H1 (cell line): Measurements from ENCODE around the gene CAPN2. TPM values are rescaled to one million over a fixed set of nuclear protein-coding genes. Genes with fewer than 3 reads are reported as not detected.
"Not testable (repeated sequence)": the region's sequence is repeated elsewhere in the genome, so short reads cannot be mapped to it uniquely, and the experiment has no call there.

Source experiments
- CTCF ChIA-PET: fragments of 300-600 bp; sonication (Branson Sonifier 250); formaldehyde crosslinking; loops from one replicate; lab custom pipeline; 2021; ENCODE audit not compliant: partially characterized antibody; lab: Charles Lee
- POLR2A ChIA-PET: fragments of 300-600 bp; sonication (Branson Sonifier 250); formaldehyde crosslinking; loops from one replicate; lab custom pipeline; 2021; ENCODE audit warnings: inconsistent platforms; ENCODE audit not compliant: partially characterized antibody; lab: Charles Lee
- DNase-seq, 2 experiments: peaks; one replicate each; pipeline versions ENCODE4 v3.0.0 to v3.0.0-alpha.2; 2010 to 2022; ENCODE audit warnings: low spot score in 2 of 2, low read depth in 1 of 2, mixed read lengths in 1 of 2
- FAIRE-seq: peaks from 2 replicates; lab custom pipeline; 2011; peaks lifted over from hg19 to GRCh38; lab: Jason Lieb, UNC
- H2AFZ ChIP-seq: 2 replicates; pipeline ENCODE4 v1.8.1; 2012; ENCODE audit warnings: low read length, inconsistent platforms
- H2AK5ac ChIP-seq: 2 replicates; pipeline ENCODE4 v1.6.1; 2013; ENCODE audit warnings: low read depth, low read length
- H2BK120ac ChIP-seq: replicated peaks from 2 replicates; pipeline ENCODE3; 2013; ENCODE audit warnings: low read depth, low read length, inconsistent platforms
- H2BK12ac ChIP-seq: 2 replicates; pipeline ENCODE4 v1.6.1; 2013; ENCODE audit warnings: low read depth, low read length
- H2BK15ac ChIP-seq: 2 replicates; pipeline ENCODE4 v1.6.1; 2013; ENCODE audit warnings: low read length
- H2BK20ac ChIP-seq: 2 replicates; pipeline ENCODE4 v1.6.1; 2013; ENCODE audit warnings: low read length
- H2BK5ac ChIP-seq: 2 replicates; pipeline ENCODE4 v1.6.1; 2013; ENCODE audit warnings: low read depth, low read length
- H3K14ac ChIP-seq: 2 replicates; pipeline ENCODE4 v1.6.1; 2013; ENCODE audit warnings: inconsistent platforms; ENCODE audit not compliant: insufficient read length
- H3K18ac ChIP-seq: 2 replicates; pipeline ENCODE4 v1.6.1; 2013; ENCODE audit warnings: low read length; ENCODE audit errors: extremely low read depth
- H3K23ac ChIP-seq: 2 replicates; pipeline ENCODE4 v1.6.1; 2013; ENCODE audit warnings: inconsistent platforms; ENCODE audit not compliant: insufficient read length
- H3K23me2 ChIP-seq: 2 replicates; pipeline ENCODE4 v1.6.1; 2013; ENCODE audit warnings: low read depth, low read length
- H3K27ac ChIP-seq: 2 replicates; pipeline ENCODE4 v1.6.1; 2011; ENCODE audit warnings: low read depth, low read length, inconsistent platforms
- H3K27me3 ChIP-seq, 4 experiments: replicated peaks in 1 of 4; 1 replicate in 1 of 4; 2 replicates in 3 of 4; pipeline versions ENCODE4 v1.6.1 to v1.8.1; 2011 to 2013; ENCODE audit warnings: low read length in 3 of 4, mild to moderate bottlenecking in 3 of 4, inconsistent platforms in 2 of 4, mixed read lengths in 2 of 4, moderate library complexity in 1 of 4; ENCODE audit not compliant: control insufficient read depth in 3 of 4, insufficient read depth in 3 of 4; ENCODE audit errors: extremely low read depth in 1 of 4
- H3K36me3 ChIP-seq, 4 experiments: 2 replicates each; pipeline versions ENCODE4 v1.6.1 to v1.8.1; 2011 to 2013; ENCODE audit warnings: mild to moderate bottlenecking in 4 of 4, low read length in 3 of 4, moderate library complexity in 2 of 4, control low read depth in 1 of 4, inconsistent platforms in 1 of 4; ENCODE audit not compliant: insufficient read depth in 4 of 4, control insufficient read depth in 2 of 4
- H3K4ac ChIP-seq: replicated peaks from 2 replicates; pipeline ENCODE3; 2013; ENCODE audit warnings: low read length, low read depth, mixed read lengths, inconsistent platforms; ENCODE audit not compliant: insufficient read length
- H3K4me1 ChIP-seq, 4 experiments: replicated peaks in 1 of 4; 1 replicate in 1 of 4; 2 replicates in 3 of 4; pipeline versions ENCODE4 v1.6.1 to v1.8.1; 2011 to 2013; ENCODE audit warnings: low read length in 3 of 4, inconsistent platforms in 2 of 4, mixed read lengths in 1 of 4; ENCODE audit not compliant: insufficient read depth in 4 of 4, control insufficient read depth in 3 of 4
- H3K4me2 ChIP-seq, 2 experiments: 2 replicates each; pipeline versions ENCODE4 v1.6.1 to v1.8.1; 2011 to 2013; ENCODE audit warnings: low read depth in 2 of 2, low read length in 2 of 2, control low read depth in 1 of 2, inconsistent platforms in 1 of 2, mild to moderate bottlenecking in 1 of 2; ENCODE audit not compliant: insufficient read depth in 1 of 2
- H3K4me3 ChIP-seq, 4 experiments: fragments of 200-600, 300-600 bp in 1 of 4; sonication (generic), shearing (Covaris generic), sonication (Bioruptor Twin) in 1 of 4; 2 replicates each; pipeline versions ENCODE4 v1.5.1 to v1.8.1; 2011 to 2016; ENCODE audit warnings: low read length in 4 of 4, low read depth in 3 of 4, control low read depth in 2 of 4, inconsistent platforms in 2 of 4, mild to moderate bottlenecking in 2 of 4, mixed read lengths in 1 of 4, moderate library complexity in 1 of 4; ENCODE audit not compliant: insufficient read depth in 2 of 4; ENCODE audit errors: extremely low read depth in 1 of 4
- H3K56ac ChIP-seq: replicated peaks from 2 replicates; pipeline ENCODE3; 2013; ENCODE audit warnings: low read depth, mild to moderate bottlenecking, mixed read lengths, low read length, inconsistent platforms; ENCODE audit not compliant: insufficient read length
- H3K79me1 ChIP-seq: 2 replicates; pipeline ENCODE4 v1.6.1; 2013; ENCODE audit warnings: low read depth, low read length, control low read depth
- H3K79me2 ChIP-seq, 2 experiments: 2 replicates each; pipeline versions ENCODE4 v1.6.1 to v1.8.1; 2012 to 2013; ENCODE audit warnings: low read length in 2 of 2, mild to moderate bottlenecking in 2 of 2, inconsistent platforms in 1 of 2; ENCODE audit not compliant: insufficient read depth in 2 of 2, control insufficient read depth in 1 of 2
- H3K9ac ChIP-seq, 4 experiments: replicated peaks in 1 of 4; 1 replicate in 1 of 4; 2 replicates in 3 of 4; pipeline versions ENCODE4 v1.6.1 to v1.8.1; 2011 to 2013; ENCODE audit warnings: low read depth in 3 of 4, low read length in 3 of 4, control low read depth in 2 of 4, mild to moderate bottlenecking in 2 of 4, moderate library complexity in 2 of 4, inconsistent platforms in 1 of 4; ENCODE audit errors: extremely low read depth in 1 of 4
- H3K9me3 ChIP-seq, 2 experiments: 2 replicates each; pipeline versions ENCODE4 v1.6.1 to v1.8.1; 2012 to 2013; ENCODE audit warnings: mild to moderate bottlenecking in 2 of 2, moderate library complexity in 2 of 2, control low read depth in 1 of 2, inconsistent platforms in 1 of 2, low read depth in 1 of 2, low read length in 1 of 2, mixed read lengths in 1 of 2; ENCODE audit not compliant: insufficient read depth in 2 of 2
- H4K20me1 ChIP-seq, 2 experiments: replicated peaks in 1 of 2; 2 replicates each; pipeline versions ENCODE3 to v1.8.1; 2011 to 2013; ENCODE audit warnings: inconsistent platforms in 2 of 2, low read length in 2 of 2, mild to moderate bottlenecking in 1 of 2; ENCODE audit not compliant: insufficient read depth in 2 of 2, control insufficient read depth in 1 of 2
- H4K5ac ChIP-seq: 2 replicates; pipeline ENCODE4 v1.6.1; 2013; ENCODE audit warnings: low read length, low read depth, mixed read lengths, inconsistent platforms; ENCODE audit not compliant: insufficient read length
- H4K8ac ChIP-seq: 2 replicates; pipeline ENCODE4 v1.8.0; 2013; ENCODE audit warnings: mild to moderate bottlenecking, moderate library complexity, low read length, inconsistent platforms; ENCODE audit not compliant: insufficient read depth; ENCODE audit errors: extremely low read depth
- H4K91ac ChIP-seq: replicated peaks from 2 replicates; pipeline ENCODE3; 2013; ENCODE audit warnings: low read length, mixed read lengths, inconsistent platforms; ENCODE audit not compliant: insufficient read length
- HDAC6 ChIP-seq: IDR thresholded peaks from one replicate; pipeline ENCODE4 v1.7.1; 2012; ENCODE audit warnings: low read depth, mild to moderate bottlenecking, inconsistent platforms, low read length, moderate library complexity
- JUN ChIP-seq: IDR thresholded peaks from 2 replicates; pipeline ENCODE4 v1.6.1; 2011; ENCODE audit warnings: low read depth, mild to moderate bottlenecking, improper control_type of control experiment, low read length
- NANOG ChIP-seq: IDR thresholded peaks from 2 replicates; pipeline ENCODE4 v1.6.1; 2011; ENCODE audit warnings: low read length, low read depth, mild to moderate bottlenecking, inconsistent platforms; ENCODE audit not compliant: insufficient read depth, poor library complexity, severe bottlenecking
- POLR2AphosphoS5 ChIP-seq: IDR thresholded peaks from 2 replicates; pipeline ENCODE4 v1.6.1; 2011; ENCODE audit warnings: low read depth, low read length
- RAD21 ChIP-seq, 2 experiments: IDR thresholded peaks in 1 of 2; conservative IDR thresholded peaks in 1 of 2; 2 replicates each; pipeline ENCODE4 v1.6.1; 2011; ENCODE audit warnings: low read depth in 2 of 2, low read length in 2 of 2, improper control_type of control experiment in 1 of 2, inconsistent platforms in 1 of 2, mild to moderate bottlenecking in 1 of 2, moderate library complexity in 1 of 2
- RNF2 ChIP-seq: fragments of 200-900, 300-1000 bp; sonication (generic); IDR thresholded peaks from 2 replicates; pipeline ENCODE4 v1.7.1; 2016; ENCODE audit warnings: borderline replicate concordance, low read depth, mild to moderate bottlenecking, antibody characterized with exemption, low read length; ENCODE audit not compliant: poor library complexity, severe bottlenecking; ENCODE audit errors: missing control alignments
- SUZ12 ChIP-seq: fragments of 200-600 bp; sonication (generic); IDR thresholded peaks from 2 replicates; pipeline ENCODE4 v1.6.1; 2012; ENCODE audit warnings: mild to moderate bottlenecking, inconsistent platforms, low read length, moderate library complexity, mixed read lengths
- TBP ChIP-seq: IDR thresholded peaks from 2 replicates; pipeline ENCODE4 v1.6.1; 2011; ENCODE audit warnings: low read depth, low read length, improper control_type of control experiment
- YY1 ChIP-seq: IDR thresholded peaks from 2 replicates; pipeline ENCODE4 v1.6.1; 2011; ENCODE audit warnings: low read depth, mild to moderate bottlenecking, low read length
- WGBS, 2 experiments: shearing (Covaris generic) in 1 of 2; methylation state at CpG; one replicate each; pipeline versions ENCODE4 v1.1.6 to v1.1.7; 2013 to 2015; ENCODE audit warnings: low lambda C conversion rate in 2 of 2, mixed read lengths in 2 of 2, inconsistent platforms in 1 of 2, low coverage in 1 of 2, missing lambda C conversion rate in 1 of 2; ENCODE audit not compliant: insufficient replicate concordance in 2 of 2, insufficient coverage in 1 of 2, insufficient read length in 1 of 2; ENCODE audit errors: extremely low coverage in 1 of 2, missing lambda C conversion rate in 1 of 2; 5-methylcytosine and 5-hydroxymethylcytosine counted together
- polyA plus RNA-seq, 7 experiments: library from polyadenylated mRNA; depleted of rRNA in 3 of 7; stranded (reverse) in 5 of 7; unstranded in 2 of 7; fragments of >200 nt in 5 of 7; fragments of 200-250 nt in 2 of 7; gene quantifications; 1 replicate in 5 of 7; 2 replicates in 1 of 7; 4 replicates in 1 of 7; pipeline versions ENCODE4 v1.2.1 to v1.2.3, GENCODE V29; 2011 to 2013; ENCODE audit warnings: missing spikeins in 2 of 7, mixed read lengths in 2 of 7
- total RNA-seq: library from RNA; stranded (reverse); fragmentation: NEBNext Ultra II Directional; extraction: Animal tissue kit (Norgen Biotek cat#: 25700); gene quantifications from 2 replicates; pipeline ENCODE4 v1.2.1, GENCODE V29; 2021

CAPN2 gene
- total and polyA plus RNA-seq, 2 of the 8 experiments (the other 6 are each of a cell fraction or from before 2014, with no cell fraction given) = 9.2 to 10.3 TPM

DNA sequence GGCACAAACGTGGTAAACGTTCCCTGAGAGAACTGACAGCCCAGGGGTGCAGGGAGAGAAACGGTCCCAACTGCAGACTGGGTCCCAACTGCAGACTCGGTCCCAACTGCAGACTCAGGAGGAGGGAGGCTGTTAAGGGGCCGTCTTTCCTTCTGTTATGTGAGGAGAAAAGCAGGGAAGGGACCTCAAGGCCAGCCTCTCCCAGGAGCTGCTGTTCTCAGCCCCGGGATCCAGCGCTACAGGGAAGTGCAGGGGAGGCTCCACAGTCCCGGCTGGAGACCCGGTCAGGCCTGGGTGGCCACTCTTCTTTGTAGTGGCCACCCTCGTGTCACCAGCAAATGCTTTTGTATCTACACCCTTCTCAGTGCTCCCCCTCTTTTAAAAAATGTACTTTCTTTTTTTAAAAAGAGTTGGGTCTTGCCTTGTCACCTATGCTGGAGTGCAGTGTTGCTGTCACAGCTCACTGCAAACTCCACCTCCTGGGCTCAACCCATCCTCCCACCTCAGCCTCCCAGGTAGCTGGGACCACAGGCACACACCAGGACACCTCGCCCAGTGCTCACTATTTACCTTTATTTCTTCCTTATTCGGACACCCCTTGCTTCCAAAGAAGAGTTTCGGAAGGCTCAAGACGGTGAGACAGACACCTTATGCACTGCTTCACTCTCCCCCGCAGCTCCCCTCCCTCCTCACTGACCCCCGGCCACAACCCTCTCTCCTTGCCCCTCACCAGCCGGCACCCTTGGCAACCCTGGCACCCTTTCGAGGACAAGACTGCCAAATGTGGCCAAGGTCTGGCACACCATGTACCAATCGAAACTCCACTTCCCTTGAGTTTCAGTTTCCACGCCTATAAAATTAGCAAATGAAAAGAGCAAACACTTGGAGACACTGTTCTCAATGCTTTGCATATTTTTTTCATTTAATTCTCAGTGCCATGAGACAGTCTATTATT, 21.8 kb downstream of the CAPN2 start (continued):
- TF ChIP-seq RNF2 = no peak
- TF ChIP-seq TBP = no peak
- TF ChIP-seq NANOG = no peak
- TF ChIP-seq YY1 = no peak
- TF ChIP-seq POLR2AphosphoS5 = no peak
- TF ChIP-seq SUZ12 = no peak
- TF ChIP-seq HDAC6 = no peak
- no peak for TF ChIP-seq RAD21 (IDR thresholded peaks at IDR 0.05 in 1 of 2, conservative IDR thresholded peaks at IDR 0.05 in 1 of 2; ENCODE audit: low read depth in 2 of 2, low read length in 2 of 2)
- no peak for TF ChIP-seq JUN

DNA sequence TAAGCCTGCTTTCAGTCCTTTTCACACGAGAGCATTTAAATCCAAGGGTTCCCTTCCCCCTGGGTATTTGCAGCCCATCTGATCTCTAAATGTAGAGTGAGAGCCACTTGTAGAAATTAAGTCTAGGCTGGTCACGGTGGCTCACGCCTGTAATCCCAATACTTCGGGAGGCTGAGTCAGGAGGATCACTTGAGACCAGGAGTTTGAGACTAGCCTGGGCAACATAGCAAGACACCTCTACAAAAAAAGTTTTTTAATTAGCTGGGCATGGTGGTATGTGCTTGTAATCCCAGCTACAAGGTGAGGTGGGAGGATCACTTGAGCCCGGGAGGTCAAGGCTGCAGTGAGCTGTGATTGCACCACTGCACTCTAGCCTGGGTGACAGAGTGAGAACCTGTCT, 24.3 kb downstream of the CAPN2 start:
- H3K36me3 ChIP-seq, H2AFZ ChIP-seq, H4K20me1 ChIP-seq, H3K56ac ChIP-seq, H3K14ac ChIP-seq, H3K18ac ChIP-seq, H3K4me2 ChIP-seq, H3K4me3 ChIP-seq, FAIRE-seq, H3K27me3 ChIP-seq, H2BK20ac ChIP-seq, H3K23me2 ChIP-seq, H2AK5ac ChIP-seq, H3K27ac ChIP-seq, H3K79me1 ChIP-seq, H2BK5ac ChIP-seq, H2BK15ac ChIP-seq, H3K9me3 ChIP-seq, H3K9ac ChIP-seq, H3K4ac ChIP-seq, H4K8ac ChIP-seq, H3K79me2 ChIP-seq, POLR2A ChIA-PET, H3K23ac ChIP-seq, H2BK120ac ChIP-seq, H4K91ac ChIP-seq, DNase-seq, H4K5ac ChIP-seq: not testable (repeated sequence)
- 95% methylated on average over 5 of the region's 5 CpGs; no CpG with 5 or more reads in 1 of the 2 experiments for WGBS, 2 experiments
- 0 out of 2 replicates have a peak overlapping the region, but pooled peaks have one; percentile 27 for H2BK12ac ChIP-seq
- CTCF ChIA-PET = interaction anchor here (0.8 to 5.2 kb wide), 3 partner anchors 8 to 13 kb away, joined by 3 to 55 read pairs (median 14); no protein-coding TSS in a partner anchor
- H3K4me1 ChIP-seq = peaks cover 5 to 23% (median 14%) of the 10 kb centered on the region in 4 experiments; a peak in 5 of 7 replicates
